Left hindlimb (tissue), 1 donor: ENCODE data around the gene C19orf44.
"Not testable (repeated sequence)": the region's sequence is repeated elsewhere in the genome, so short reads cannot be mapped to it uniquely, and the experiment has no call there.

Experiments
- DNase-seq: peaks from one replicate; pipeline ENCODE4 v3.0.0-alpha.2; 2018

C19orf44 gene

GRCh38 chr19:16470541-16470910 lies 25.7 kb upstream of the C19orf44 start:
- no peak for DNase-seq

- peak; percentile 32 for DNase-seq
Measured at GRCh38 chr19:16470911-16471811, 25.0 kb upstream of the C19orf44 start.

DNA sequence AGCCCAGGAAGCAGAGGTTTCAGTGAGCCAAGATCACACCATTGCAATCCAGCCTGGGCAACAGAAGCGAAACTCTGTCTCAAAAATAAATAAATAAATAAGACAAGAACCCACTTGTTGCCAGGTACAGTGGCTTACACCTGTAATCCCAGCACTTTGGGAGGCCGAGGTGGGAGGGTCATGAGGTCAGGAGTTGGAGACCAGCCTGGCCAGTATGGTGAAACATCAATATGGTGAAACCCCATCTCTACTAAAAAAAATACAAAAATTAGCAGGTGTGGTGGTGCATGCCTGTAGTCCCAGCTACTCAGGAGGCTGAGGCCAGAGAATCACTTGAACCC lies 23.7 kb upstream of the C19orf44 start:
- DNase-seq = not testable (repeated sequence)

DNA sequence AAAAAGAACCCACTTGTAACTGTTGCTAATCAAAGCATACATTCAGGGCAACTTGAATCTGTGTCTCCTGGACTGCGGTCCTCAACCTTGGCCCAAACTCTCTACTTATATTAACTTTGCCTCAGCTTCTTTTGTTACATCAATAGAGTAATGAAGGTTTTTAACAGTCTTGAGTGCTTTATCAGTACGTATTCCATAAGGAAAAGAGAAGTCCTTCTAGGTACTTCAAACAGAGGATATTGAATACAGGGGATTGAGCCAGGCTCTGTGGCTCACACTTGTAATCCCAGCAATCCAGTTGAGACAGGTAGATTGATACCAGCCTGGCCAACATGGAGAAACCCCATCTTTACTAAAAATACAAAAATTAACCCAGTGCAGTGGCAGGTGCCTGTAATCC lies 23.2 kb upstream of the C19orf44 start:
- no peak for DNase-seq

DNA sequence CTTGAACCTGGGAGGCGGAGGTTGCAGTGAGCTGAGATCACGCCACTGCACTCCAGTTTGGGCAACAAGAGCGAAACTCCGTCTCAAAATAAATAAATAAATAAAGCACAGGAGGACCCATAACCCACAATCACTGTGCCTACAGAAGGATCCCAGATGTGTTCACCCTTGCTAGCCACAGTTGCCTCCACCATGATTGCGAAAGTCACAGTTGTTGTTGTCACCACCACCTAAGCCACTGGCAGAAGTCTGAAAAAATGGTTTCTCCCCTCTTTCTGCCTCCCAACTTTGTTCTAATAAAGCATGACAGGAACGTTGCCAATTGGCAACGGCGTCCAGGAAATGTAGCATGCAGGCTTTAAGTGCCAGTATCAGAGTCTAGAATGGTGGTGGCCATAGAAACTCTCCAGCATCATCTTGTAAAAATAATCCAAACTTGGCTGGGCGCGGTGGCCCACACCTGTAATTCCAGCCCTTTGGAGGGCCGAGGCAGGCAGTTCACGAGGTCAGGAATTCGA lies 22.3 kb upstream of the C19orf44 start:
- no peak for DNase-seq

DNA sequence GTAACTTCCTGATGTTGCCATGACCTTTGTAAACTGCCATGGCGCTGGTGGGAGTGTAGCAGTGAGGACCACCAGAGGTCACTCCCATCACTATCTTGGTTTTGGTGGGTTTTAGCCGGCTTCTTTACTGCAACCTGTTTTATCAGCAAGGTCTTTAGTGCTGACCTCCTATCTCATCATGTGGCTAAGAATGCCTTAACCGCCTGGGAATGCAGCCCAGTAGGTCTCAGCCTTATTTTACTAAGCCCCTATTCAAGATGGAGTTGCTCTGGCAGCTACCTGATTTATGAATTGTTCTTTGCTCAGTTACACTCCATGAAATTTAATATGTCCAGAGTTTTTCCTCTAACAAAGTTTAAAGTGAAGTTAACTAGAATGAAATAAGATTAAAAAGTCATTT lies 19.8 kb upstream of the C19orf44 start:
- DNase-seq = no peak

DNA sequence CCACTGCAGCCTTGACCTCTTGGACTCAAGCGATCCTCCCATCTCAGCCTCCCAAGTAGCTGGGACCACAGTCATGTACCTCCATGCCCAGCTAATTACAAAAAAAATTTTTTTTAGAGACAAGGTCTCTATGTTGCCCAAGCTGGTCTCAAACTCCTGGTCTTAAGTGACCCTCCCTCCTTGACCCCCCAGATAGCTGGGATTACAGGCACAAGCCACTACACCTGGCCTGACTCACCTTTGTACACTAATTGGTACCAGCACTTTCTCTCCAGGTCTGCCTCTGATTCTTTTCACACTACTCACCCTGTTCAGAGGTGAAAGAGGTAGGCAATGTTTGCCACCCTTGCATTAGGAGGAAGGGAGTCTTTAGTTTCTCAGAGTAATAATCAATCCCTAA lies 18.9 kb upstream of the C19orf44 start:
- DNase-seq = no peak

DNA sequence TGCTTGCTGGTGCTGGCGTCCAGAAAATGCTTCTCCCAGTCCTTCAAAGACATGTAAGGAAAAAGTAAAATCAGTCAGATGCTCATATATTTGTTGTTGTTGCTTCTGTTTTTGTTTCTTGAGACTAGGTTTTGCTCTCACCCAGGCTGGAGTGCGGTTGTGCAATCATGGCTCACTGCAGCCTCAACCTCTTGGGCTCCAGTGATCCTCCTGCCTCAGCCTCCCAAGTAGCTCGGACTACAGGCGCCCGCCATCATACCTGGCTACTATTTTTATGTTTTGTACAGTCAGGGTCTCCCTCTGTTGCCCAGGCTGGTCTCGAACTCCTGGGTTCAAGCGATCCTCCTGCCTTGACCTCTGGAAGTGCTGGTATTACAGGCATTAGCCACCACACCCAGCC lies 13.4 kb upstream of the C19orf44 start:
- DNase-seq = no peak

GRCh38 chr19:16486476-16486875 lies 9.7 kb upstream of the C19orf44 start:
- DNase-seq = not testable (repeated sequence)

GRCh38 chr19:16496613-16496983 lies 404 bp downstream of the C19orf44 start:
- DNase-seq = no peak

GRCh38 chr19:16497042-16497441 lies 848 bp downstream of the C19orf44 start:
- no peak for DNase-seq

- no peak for DNase-seq
Measured at GRCh38 chr19:16497837-16498236, 1.6 kb downstream of the C19orf44 start.

GRCh38 chr19:16504271-16504670 lies 8.1 kb downstream of the C19orf44 start:
- DNase-seq = no peak

GRCh38 chr19:16506161-16506560 lies 10.0 kb downstream of the C19orf44 start:
- not testable (repeated sequence) for DNase-seq

DNA sequence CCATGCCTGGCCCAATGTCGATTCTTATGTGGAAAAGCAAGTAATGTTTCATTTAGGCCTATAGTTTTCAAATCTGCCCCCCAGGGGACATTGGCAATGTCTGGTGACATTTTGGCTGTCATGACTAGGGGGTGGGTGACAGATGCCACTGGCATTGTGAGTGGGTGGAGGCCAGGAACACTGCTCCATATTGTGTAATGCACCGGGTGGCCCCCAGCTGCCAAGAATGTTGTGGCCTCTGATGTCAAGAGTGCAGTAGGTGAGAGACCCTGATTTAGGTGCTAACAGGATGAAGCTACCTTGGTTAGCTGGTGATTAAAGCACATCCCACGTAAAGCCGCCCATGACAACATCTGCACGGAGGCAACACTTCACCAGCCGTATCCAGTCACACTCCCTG lies 10.8 kb downstream of the C19orf44 start:
- DNase-seq = no peak

DNA sequence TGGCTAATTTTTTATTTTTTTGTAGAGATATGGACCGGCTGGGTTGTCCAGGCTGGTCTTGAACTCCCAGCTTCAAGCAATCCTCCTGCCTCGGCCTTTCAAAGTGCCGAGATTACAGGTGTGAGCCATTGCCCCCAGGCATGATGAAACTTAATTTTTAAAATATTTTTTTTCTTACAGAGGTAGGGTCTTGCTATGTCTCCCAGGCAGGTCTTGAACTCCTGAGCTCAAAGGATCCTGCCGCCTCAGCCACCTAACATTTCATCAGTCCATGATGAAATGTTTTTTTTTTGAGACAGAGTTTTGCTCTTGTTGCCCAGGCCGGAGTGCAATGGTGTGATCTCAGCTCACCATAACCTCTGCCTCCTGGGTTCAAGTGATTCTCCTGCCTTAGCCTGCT lies 12.4 kb downstream of the C19orf44 start:
- no peak for DNase-seq

- peak; percentile 72 for DNase-seq
Measured at GRCh38 chr19:16509141-16510061, 13.2 kb downstream of the C19orf44 start.

DNA sequence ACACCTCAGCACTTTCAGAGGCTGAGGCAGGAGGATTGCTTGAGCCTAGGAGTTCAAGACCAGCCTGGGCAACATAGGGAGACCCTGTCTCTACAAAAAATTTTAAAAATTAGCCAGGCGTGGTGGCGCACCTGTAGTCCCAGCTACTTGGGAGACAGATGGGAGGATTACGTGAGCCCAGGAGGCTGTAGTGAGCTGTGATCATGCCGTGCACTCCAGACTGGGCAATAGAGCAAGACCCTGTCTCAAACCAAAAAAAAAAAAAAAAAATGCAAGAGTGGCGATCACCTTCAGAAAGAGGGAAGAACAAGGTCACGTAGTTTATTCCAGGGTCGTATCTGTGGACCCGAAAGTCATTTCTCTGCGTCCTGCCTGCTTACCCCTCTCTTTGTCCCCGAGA lies 16.4 kb downstream of the C19orf44 start:
- DNase-seq = not testable (repeated sequence)

GRCh38 chr19:16514383-16515019 lies 18.3 kb downstream of the C19orf44 start:
- DNase-seq = no peak

- no peak for DNase-seq
Measured at GRCh38 chr19:16516381-16516780, 20.2 kb downstream of the C19orf44 start.

DNA sequence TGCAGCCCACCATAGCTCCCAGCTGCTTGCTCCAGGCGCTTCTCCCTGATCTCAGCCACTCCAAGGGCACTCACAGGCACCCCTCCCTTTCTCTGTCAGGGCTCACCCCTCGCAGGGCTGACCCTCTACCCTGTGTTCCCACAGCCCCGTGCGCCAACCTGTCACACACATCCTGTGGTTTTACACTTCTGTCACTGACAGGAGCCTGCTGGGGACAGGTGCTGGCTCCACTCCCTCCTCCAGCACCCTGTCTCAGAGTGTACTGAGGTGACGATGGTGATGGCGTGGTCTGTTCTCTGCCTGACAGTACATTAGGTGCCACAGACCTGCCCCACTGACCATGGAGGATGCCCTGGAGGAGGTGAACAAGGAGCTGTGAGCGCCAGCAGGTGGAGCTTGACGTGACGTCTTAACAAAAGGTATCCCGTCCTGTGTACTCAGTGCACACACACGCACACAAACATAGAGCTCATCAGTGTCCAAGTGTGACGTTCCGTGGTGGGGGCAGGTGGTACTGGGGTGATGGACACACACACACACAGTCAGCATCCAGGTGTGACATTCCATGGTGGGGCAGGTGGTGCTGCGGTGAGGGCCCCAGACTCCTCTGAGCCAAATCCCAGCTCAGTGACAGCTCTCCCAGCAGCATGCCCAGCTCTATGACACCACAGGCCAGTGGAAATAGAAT lies 20.9 kb downstream of the C19orf44 start:
- no peak for DNase-seq

DNA sequence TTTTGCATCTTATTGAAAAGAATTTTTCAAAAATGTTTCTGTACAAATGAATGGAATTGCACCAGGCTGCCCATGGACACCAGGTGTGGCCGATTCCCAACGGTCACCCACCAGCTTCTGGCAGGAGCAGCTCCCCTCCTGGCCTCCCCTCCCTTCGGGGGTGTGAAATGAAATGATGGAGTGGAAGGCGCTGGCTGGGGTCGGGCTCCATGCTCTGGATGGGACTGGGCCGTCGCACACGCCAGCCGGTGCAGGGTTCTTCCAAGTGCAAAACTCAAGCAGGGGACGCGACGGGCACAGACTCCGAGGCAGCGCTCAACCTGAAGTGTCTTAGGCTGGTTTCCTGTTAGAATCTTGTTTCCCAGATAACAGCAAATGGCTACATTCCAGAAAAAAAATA lies 21.9 kb downstream of the C19orf44 start:
- DNase-seq = no peak
